ENCODE results near the gene ZBTB4. TPM values are rescaled to one million over a fixed set of nuclear protein-coding genes. Genes with fewer than 3 reads are reported as not detected.

Gene ZBTB4
- total and polyA plus RNA-seq, 9 of the 15 experiments (the other 6 are each of a cell fraction or from before 2014, with no cell fraction given) = 0.92 to 6.9 (median 3.3) TPM

- peak; percentile 35; the same call in 1 of the 2 replicates for TF ChIP-seq CEBPZ (IDR thresholded peaks at IDR 0.05; ENCODE audit: borderline replicate concordance, low read depth, low read length)
- no peak for TF ChIP-seq SIN3A (IDR thresholded peaks at IDR 0.05; ENCODE audit: borderline replicate concordance in 2 of 2, control insufficient read depth in 1 of 2, low read depth in 2 of 2, low read length in 2 of 2)
- no peak for TF ChIP-seq ZBED1 (IDR thresholded peaks at IDR 0.05)
- no peak for TF ChIP-seq WHSC1 (IDR thresholded peaks at IDR 0.05; ENCODE audit: low read length)
- TF ChIP-seq BDP1 (IDR thresholded peaks at IDR 0.05; ENCODE audit: insufficient read depth, insufficient read length) = no peak
- TF ChIP-seq NR1H2 (CRISPR knock-in tag; IDR thresholded peaks at IDR 0.05) = no peak; the same call in 1 of the 2 replicates
- peak; percentile 71; the same call in 1 of the 2 replicates for TF ChIP-seq RNF2 (IDR thresholded peaks at IDR 0.05)
- no peak for TF ChIP-seq DPF2 (IDR thresholded peaks at IDR 0.05)
- TF ChIP-seq POLR2B (IDR thresholded peaks at IDR 0.05; ENCODE audit: low read depth, partially characterized antibody) = no peak
- peak; percentile 46 for TF ChIP-seq TAF9B (IDR thresholded peaks at IDR 0.05; ENCODE audit: partially characterized antibody)
- no peak for TF ChIP-seq ZNF586 (CRISPR knock-in tag; conservative IDR thresholded peaks at IDR 0.05)
- TF ChIP-seq ZNF778 (CRISPR knock-in tag; IDR thresholded peaks at IDR 0.05) = no peak
- TF ChIP-seq CHD2 (IDR thresholded peaks at IDR 0.05; ENCODE audit: low read depth, low read length) = peak; percentile 68
- no peak for TF ChIP-seq ZNF77 (CRISPR knock-in tag; IDR thresholded peaks at IDR 0.05)
- no peak for TF ChIP-seq STAG1 (CRISPR knock-in tag; IDR thresholded peaks at IDR 0.05; ENCODE audit: borderline replicate concordance)
- TF ChIP-seq ETV6 (IDR thresholded peaks at IDR 0.05; ENCODE audit: borderline replicate concordance in 1 of 2, low read depth in 2 of 2, low read length in 1 of 2) = no peak
- no peak for TF ChIP-seq ETV6 (CRISPR knock-in tag; IDR thresholded peaks at IDR 0.05; ENCODE audit: borderline replicate concordance)
- TF ChIP-seq ARNT (IDR thresholded peaks at IDR 0.05) = peak in 1 of 2 experiments; percentile 45; a peak in 1 of 4 replicates
- no peak for TF ChIP-seq IFI16 (CRISPR knock-in tag; IDR thresholded peaks at IDR 0.05)
- no peak for TF ChIP-seq ZNF143 (CRISPR knock-in tag; IDR thresholded peaks at IDR 0.05)
- no peak for TF ChIP-seq PHB2 (IDR thresholded peaks at IDR 0.05; ENCODE audit: low read depth)
- TF ChIP-seq ZNF217 (CRISPR knock-in tag; IDR thresholded peaks at IDR 0.05) = no peak
- TF ChIP-seq ZNF232 (CRISPR knock-in tag; IDR thresholded peaks at IDR 0.05) = no peak
- no peak for TF ChIP-seq CBFB (CRISPR knock-in tag; IDR thresholded peaks at IDR 0.05)
- TF ChIP-seq USF1 (CRISPR knock-in tag; IDR thresholded peaks at IDR 0.05) = no peak; the same call in 1 of the 2 replicates
- TF ChIP-seq L3MBTL2 (IDR thresholded peaks at IDR 0.05) = peak; percentile 76
These were observed 4.0 kb upstream of the ZBTB4 start (continued) for GRCh38 chr17:7483255-7484066.
